Loucy (cell line): ENCODE measurements around the gene C9orf57.

Source experiments
- H2AFZ ChIP-seq: fragments of 200-600 bp; sonication (generic); 2 replicates; pipeline ENCODE4 v1.6.0; 2016; ENCODE audit warnings: antibody characterized with exemption, mild to moderate bottlenecking, low read length, moderate library complexity
- H3F3A ChIP-seq: fragments of 200-600 bp; 2 replicates; pipeline ENCODE4 v1.6.0; 2016; ENCODE audit warnings: antibody characterized with exemption, low read depth, mild to moderate bottlenecking
- H3K27me3 ChIP-seq: fragments of 200-600 bp; sonication (generic); 2 replicates; pipeline ENCODE4 v1.6.1; 2014; ENCODE audit warnings: low read length, mild to moderate bottlenecking; ENCODE audit not compliant: insufficient read depth, poor library complexity, severe bottlenecking
- H3K36me3 ChIP-seq: fragments of 200-600 bp; sonication (generic); 2 replicates; pipeline ENCODE4 v1.6.1; 2016; ENCODE audit warnings: low read length; ENCODE audit not compliant: insufficient read depth
- H3K4me1 ChIP-seq: fragments of 200-600 bp; sonication (generic); 2 replicates; pipeline ENCODE4 v1.5.1; 2014; ENCODE audit warnings: low read length, mild to moderate bottlenecking; ENCODE audit not compliant: insufficient read depth, poor library complexity, severe bottlenecking
- H3K4me2 ChIP-seq: fragments of 200-600 bp; sonication (generic); 2 replicates; pipeline ENCODE4 v1.6.0; 2014; ENCODE audit warnings: antibody characterized with exemption, low read length, low read depth, mild to moderate bottlenecking; ENCODE audit not compliant: poor library complexity, severe bottlenecking
- H3K4me3 ChIP-seq: fragments of 200-600 bp; sonication (generic); 2 replicates; pipeline ENCODE4 v1.5.1; 2014; ENCODE audit warnings: low read length, mild to moderate bottlenecking, mixed read lengths; ENCODE audit not compliant: poor library complexity, severe bottlenecking
- H3K79me2 ChIP-seq: fragments of 200-600 bp; sonication (generic); 2 replicates; pipeline ENCODE4 v1.6.1; 2014; ENCODE audit warnings: low read length; ENCODE audit not compliant: insufficient read depth
- H3K9ac ChIP-seq: fragments of 200-600 bp; sonication (generic); 2 replicates; pipeline ENCODE4 v1.6.0; 2014; ENCODE audit warnings: mild to moderate bottlenecking, low read depth, low read length, moderate library complexity; ENCODE audit not compliant: poor library complexity, severe bottlenecking
- H3K9me2 ChIP-seq: fragments of 200-600 bp; sonication (generic); replicated peaks from 2 replicates; pipeline ENCODE4 v1.6.1; 2016; ENCODE audit warnings: low read depth, low read length, mixed read lengths
- H3K9me3 ChIP-seq: fragments of 200-600 bp; sonication (generic); 2 replicates; pipeline ENCODE4 v1.6.1; 2014; ENCODE audit warnings: mild to moderate bottlenecking, antibody characterized with exemption, low read length, low read depth; ENCODE audit not compliant: insufficient read depth
- H4K20me1 ChIP-seq: fragments of 200-600 bp; sonication (generic); 2 replicates; pipeline ENCODE4 v1.6.0; 2014; ENCODE audit warnings: antibody characterized with exemption, low read length, mild to moderate bottlenecking; ENCODE audit not compliant: insufficient read depth, poor library complexity, severe bottlenecking
- CTCF ChIP-seq: fragments of 200-600 bp; sonication (generic); conservative IDR thresholded peaks from 2 replicates; pipeline ENCODE4 v1.5.1; 2014; ENCODE audit warnings: mild to moderate bottlenecking, antibody characterized with exemption, low read length
- EZH2phosphoT487 ChIP-seq: fragments of 200-600 bp; IDR thresholded peaks from 2 replicates; pipeline ENCODE4 v1.6.1; 2018; ENCODE audit warnings: antibody characterized with exemption, mild to moderate bottlenecking, moderate library complexity, borderline replicate concordance

Gene C9orf57

DNA sequence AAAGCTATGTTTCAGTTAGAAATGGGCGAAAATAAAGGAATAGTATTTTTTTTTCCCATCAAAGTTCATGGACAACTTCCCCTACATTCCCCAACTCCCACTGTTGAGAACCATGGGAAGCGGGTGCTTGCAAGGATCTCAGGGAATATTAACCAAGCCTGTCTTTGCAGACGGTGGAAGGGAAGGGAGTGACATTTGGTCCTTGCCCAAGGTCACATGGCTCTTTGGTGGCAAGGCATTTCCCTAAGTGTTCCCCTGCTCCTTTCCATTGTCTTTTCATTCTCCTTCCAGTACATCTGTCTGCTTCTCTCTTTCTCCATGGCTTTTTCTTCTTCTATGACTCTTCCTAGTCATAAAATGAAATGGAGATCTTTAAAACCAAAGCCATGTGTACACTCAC, 19.0 kb downstream of the C9orf57 start:
- no peak overlapping the region for H3K9ac ChIP-seq
- H2AFZ ChIP-seq: no peak overlapping the region
- no peaks in the 10 kb centered on the region for H3K79me2 ChIP-seq
- no peaks in the 10 kb centered on the region for H3K9me3 ChIP-seq
- H3F3A ChIP-seq: no peaks in the 10 kb centered on the region
- H3K4me2 ChIP-seq: no peak overlapping the region
- H3K9me2 ChIP-seq: no peaks in the 10 kb centered on the region
- no peak overlapping the region for H3K4me3 ChIP-seq
- H4K20me1 ChIP-seq: no peaks in the 10 kb centered on the region
- TF ChIP-seq EZH2phosphoT487: no peak
- no peak for TF ChIP-seq CTCF
- H3K36me3 ChIP-seq: no peaks in the 10 kb centered on the region
- no peaks in the 10 kb centered on the region for H3K4me1 ChIP-seq
- no peaks in the 10 kb centered on the region for H3K27me3 ChIP-seq

GRCh38 chr9:72039532-72039931, 20.9 kb downstream of the C9orf57 start:
- Histone ChIP-seq H2AFZ (peak overlapping the region; percentile 53; the same call in 1 of the 2 replicates), H3K36me3 (no peaks in the 10 kb centered on the region), H3K9ac (no peak overlapping the region), H4K20me1 (no peaks in the 10 kb centered on the region), H3K4me3 (no peak overlapping the region), H3F3A (no peaks in the 10 kb centered on the region), H3K9me3 (no peaks in the 10 kb centered on the region), H3K9me2 (no peaks in the 10 kb centered on the region), H3K4me2 (no peak overlapping the region), H3K27me3 (no peaks in the 10 kb centered on the region), H3K79me2 (no peaks in the 10 kb centered on the region), H3K4me1 (no peaks in the 10 kb centered on the region)
- TF ChIP-seq CTCF: no peak
- TF ChIP-seq EZH2phosphoT487: no peak

DNA sequence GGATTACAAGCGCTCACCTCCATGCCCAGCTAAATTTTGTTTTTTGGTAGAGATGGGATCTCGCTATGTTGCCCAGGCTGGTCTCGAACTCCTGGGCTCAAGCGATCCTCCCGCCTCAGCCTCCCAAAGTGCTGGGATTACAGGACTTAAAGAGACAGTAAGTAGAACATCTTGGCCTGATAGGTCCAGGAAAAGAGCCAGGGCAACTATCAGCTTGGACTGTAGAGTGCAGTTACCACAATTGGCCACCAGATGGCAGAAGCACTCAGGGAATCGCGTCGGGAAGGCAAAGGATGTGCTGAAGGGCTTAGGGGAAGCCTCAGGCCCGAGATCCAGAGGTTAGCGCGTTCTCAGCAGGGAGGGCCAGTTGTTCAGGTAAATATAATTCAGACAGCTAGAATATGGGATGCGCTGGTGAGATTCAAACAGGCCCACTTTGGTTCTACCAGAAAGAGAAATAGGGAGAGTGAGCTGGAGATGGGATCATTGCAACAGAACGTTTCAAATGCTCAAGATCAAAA, 21.5 kb downstream of the C9orf57 start:
- H3K79me2 ChIP-seq: no peaks in the 10 kb centered on the region
- H2AFZ ChIP-seq: peak overlapping the region; percentile 53; the same call in 1 of the 2 replicates
- H3K9ac ChIP-seq: no peak overlapping the region
- no peaks in the 10 kb centered on the region for H3F3A ChIP-seq
- TF ChIP-seq EZH2phosphoT487 (no peak), CTCF (peak; percentile 96)
- H4K20me1 ChIP-seq: no peaks in the 10 kb centered on the region
- H3K4me3 ChIP-seq: no peak overlapping the region
- no peak overlapping the region for H3K4me2 ChIP-seq
- no peaks in the 10 kb centered on the region for H3K27me3 ChIP-seq
- H3K36me3 ChIP-seq: no peaks in the 10 kb centered on the region
- no peaks in the 10 kb centered on the region for H3K9me3 ChIP-seq
- H3K4me1 ChIP-seq: no peaks in the 10 kb centered on the region
- H3K9me2 ChIP-seq: no peaks in the 10 kb centered on the region
